SK-N-SH treated with all-trans-retinoic acid at 6 μM for 48 hours (cell line): ENCODE measurements around the gene ATOH8.

Experiments used
- ATAC-seq: fragments of 200-7000 bp; cut with Tn5 transposase; 3 replicates; pipeline ENCODE4 v1.9.1; 2020; ENCODE audit warnings: mild to moderate bottlenecking, moderate library complexity
- ARNTL ChIP-seq: fragments of 450-650 bp; formaldehyde crosslinking; IDR thresholded peaks from 2 replicates; pipeline ENCODE4 v1.5.0; 2020; ENCODE audit warnings: low read depth, mild to moderate bottlenecking, moderate library complexity, borderline replicate concordance
- BACH2 ChIP-seq: fragments of 250-450 bp; sonication (Bioruptor Pico); IDR thresholded peaks from 2 replicates; pipeline ENCODE4 v1.9.0; 2021; ENCODE audit warnings: mild to moderate bottlenecking, borderline replicate concordance
- CREB5 ChIP-seq: fragments of 250-450 bp; sonication (Bioruptor Pico); IDR thresholded peaks from 2 replicates; pipeline ENCODE4 v1.5.1; 2020; ENCODE audit warnings: low read depth, mild to moderate bottlenecking, moderate library complexity
- CSDC2 ChIP-seq: fragments of 250-450 bp; sonication (Bioruptor Pico); IDR thresholded peaks from 2 replicates; pipeline ENCODE4 v1.5.0; 2020; ENCODE audit warnings: mild to moderate bottlenecking, moderate library complexity
- ESRRG ChIP-seq: fragments of 250-450 bp; sonication (Bioruptor Pico); IDR thresholded peaks from 2 replicates; pipeline ENCODE4 v1.6.1; 2021; ENCODE audit warnings: mild to moderate bottlenecking
- GLIS3 ChIP-seq: fragments of 250-450 bp; sonication (Bioruptor Pico); IDR thresholded peaks from 2 replicates; pipeline ENCODE4 v1.5.0; 2020; ENCODE audit warnings: mild to moderate bottlenecking, moderate library complexity
- ISL1 ChIP-seq: fragments of 250-450 bp; sonication (Bioruptor Pico); IDR thresholded peaks from 2 replicates; pipeline ENCODE4 v2.1.2; 2022; ENCODE audit warnings: mild to moderate bottlenecking, moderate library complexity
- OSR1 ChIP-seq: fragments of 250-450 bp; sonication (Bioruptor Pico); IDR thresholded peaks from 2 replicates; pipeline ENCODE4 v1.8.0; 2022; ENCODE audit warnings: moderate library complexity, mild to moderate bottlenecking, inconsistent platforms
- PATZ1 ChIP-seq: fragments of 250-450 bp; sonication (Bioruptor Pico); IDR thresholded peaks from 2 replicates; pipeline ENCODE4 v1.8.0; 2020; ENCODE audit warnings: mild to moderate bottlenecking, moderate library complexity, borderline replicate concordance
- POU6F1 ChIP-seq: fragments of 250-450 bp; sonication (Bioruptor Pico); IDR thresholded peaks from 2 replicates; pipeline ENCODE4 v1.8.0; 2021; ENCODE audit warnings: low read depth, mild to moderate bottlenecking, moderate library complexity, borderline replicate concordance
- PPARA ChIP-seq: fragments of 250-450 bp; sonication (Bioruptor Pico); IDR thresholded peaks from 2 replicates; pipeline ENCODE4 v1.5.0; 2020; ENCODE audit warnings: mild to moderate bottlenecking, borderline replicate concordance
- RARB ChIP-seq: fragments of 250-450 bp; sonication (Bioruptor Pico); IDR thresholded peaks from 2 replicates; pipeline ENCODE4 v1.8.0; 2021; ENCODE audit warnings: mild to moderate bottlenecking, moderate library complexity
- TCF4 ChIP-seq: fragments of 250-450 bp; sonication (Bioruptor Pico); IDR thresholded peaks from 2 replicates; pipeline ENCODE4 v1.8.0; 2021; ENCODE audit warnings: mild to moderate bottlenecking, moderate library complexity, borderline replicate concordance
- TOX ChIP-seq: fragments of 250-450 bp; sonication (Bioruptor Pico); IDR thresholded peaks from 2 replicates; pipeline ENCODE4 v1.8.0; 2021; ENCODE audit warnings: mild to moderate bottlenecking, moderate library complexity, borderline replicate concordance
- TSHZ2 ChIP-seq: fragments of 250-450 bp; sonication (Bioruptor Pico); IDR thresholded peaks from 2 replicates; pipeline ENCODE4 v1.5.0; 2020; ENCODE audit warnings: mild to moderate bottlenecking, moderate library complexity
- ZC3H10 ChIP-seq: fragments of 250-450 bp; sonication (Bioruptor Pico); IDR thresholded peaks from 2 replicates; pipeline ENCODE4 v1.5.1; 2021; ENCODE audit warnings: mild to moderate bottlenecking, moderate library complexity
- ZFP3 ChIP-seq: fragments of 250-450 bp; sonication (Bioruptor Pico); IDR thresholded peaks from 2 replicates; pipeline ENCODE4 v1.5.0; 2020; ENCODE audit warnings: mild to moderate bottlenecking, moderate library complexity
- ZFP30 ChIP-seq: fragments of 450-650 bp; formaldehyde crosslinking; IDR thresholded peaks from 2 replicates; pipeline ENCODE4 v1.5.0; 2022; ENCODE audit warnings: mild to moderate bottlenecking, moderate library complexity
- ZNF565 ChIP-seq: fragments of 450-650 bp; formaldehyde crosslinking; conservative IDR thresholded peaks from 2 replicates; pipeline ENCODE4 v1.5.0; 2020; ENCODE audit warnings: low read depth, mild to moderate bottlenecking, moderate library complexity
- ZNF70 ChIP-seq: fragments of 450-650 bp; formaldehyde crosslinking; IDR thresholded peaks from 2 replicates; pipeline ENCODE4 v1.5.0; 2020; ENCODE audit warnings: mild to moderate bottlenecking, moderate library complexity
- ZNF8 ChIP-seq: fragments of 450-650 bp; formaldehyde crosslinking; IDR thresholded peaks from 2 replicates; pipeline ENCODE4 v1.5.0; 2020; ENCODE audit warnings: mild to moderate bottlenecking, moderate library complexity

ATOH8 gene

GRCh38 chr2:85786444-85786843, 32.7 kb downstream of the ATOH8 start:
- ATAC-seq = no peak
- no peak for TF ChIP-seq TSHZ2 (CRISPR knock-in tag)
- TF ChIP-seq TOX = no peak
- no peak for TF ChIP-seq POU6F1 (CRISPR knock-in tag)
- TF ChIP-seq OSR1 (CRISPR knock-in tag) = no peak
- TF ChIP-seq ZNF565 (CRISPR knock-in tag) = no peak
- TF ChIP-seq CSDC2 (CRISPR knock-in tag) = no peak
- no peak for TF ChIP-seq BACH2 (CRISPR knock-in tag)
- TF ChIP-seq PATZ1 = no peak
- TF ChIP-seq PPARA (CRISPR knock-in tag) = no peak
- no peak for TF ChIP-seq ESRRG
- no peak for TF ChIP-seq ZC3H10 (CRISPR knock-in tag)
- TF ChIP-seq ZNF8 (CRISPR knock-in tag) = no peak
- no peak for TF ChIP-seq TCF4 (CRISPR knock-in tag)
- no peak for TF ChIP-seq ISL1 (CRISPR knock-in tag)
- TF ChIP-seq ZFP30 (CRISPR knock-in tag) = no peak
- no peak for TF ChIP-seq ARNTL

GRCh38 chr2:85786865-85787264, 33.1 kb downstream of the ATOH8 start:
- TF ChIP-seq CSDC2 (CRISPR knock-in tag) = no peak
- no peak for TF ChIP-seq ISL1 (CRISPR knock-in tag)
- no peak for TF ChIP-seq GLIS3 (CRISPR knock-in tag)
- TF ChIP-seq ZFP3 = no peak
- TF ChIP-seq OSR1 (CRISPR knock-in tag) = no peak
- TF ChIP-seq ZNF8 (CRISPR knock-in tag) = no peak
- ATAC-seq = no peak

GRCh38 chr2:85787282-85787980, 33.6 kb downstream of the ATOH8 start:
- TF ChIP-seq ZNF70 (CRISPR knock-in tag) (no peak), RARB (CRISPR knock-in tag) (no peak), PPARA (CRISPR knock-in tag) (no peak), GLIS3 (CRISPR knock-in tag) (no peak), PATZ1 (no peak), ISL1 (CRISPR knock-in tag) (no peak)
- ATAC-seq = no peak

- ATAC-seq = no peak
- TF ChIP-seq ISL1 (CRISPR knock-in tag) (no peak), TOX (no peak), PATZ1 (no peak), ZNF70 (CRISPR knock-in tag) (no peak), ZFP3 (no peak), TSHZ2 (CRISPR knock-in tag) (no peak), ZNF8 (CRISPR knock-in tag) (no peak), CREB5 (CRISPR knock-in tag) (no peak), PPARA (CRISPR knock-in tag) (no peak), ESRRG (no peak), GLIS3 (CRISPR knock-in tag) (no peak)
Observed at GRCh38 chr2:85787981-85788340, 34.2 kb downstream of the ATOH8 start.
